MM.1S (cell line): ENCODE results near the gene APOOL.

Source experiments
- CTCF ChIP-seq: fragments of 300-600 bp; sonication (generic); IDR thresholded peaks from 2 replicates; pipeline ENCODE4 v1.5.1; 2016; ENCODE audit warnings: antibody characterized with exemption, low read length, mixed read lengths
- EZH2 ChIP-seq: fragments of 300-600 bp; sonication (generic); optimal IDR thresholded peaks from 2 replicates; pipeline ENCODE3; 2017; ENCODE audit warnings: low read depth, mild to moderate bottlenecking, antibody characterized with exemption, low read length, mixed read lengths
- EZH2phosphoT487 ChIP-seq: fragments of 300-600 bp; sonication (generic); IDR thresholded peaks from 2 replicates; pipeline ENCODE4 v1.6.1; 2018; ENCODE audit warnings: antibody characterized with exemption, low read length

- TF ChIP-seq CTCF: peak; percentile 62
- TF ChIP-seq EZH2: no peak
- TF ChIP-seq EZH2phosphoT487: no peak
These were observed 107.7 kb downstream of the APOOL start for GRCh38 chrX:85111347-85111746.
